IMR-90 (cell line): ENCODE measurements around the gene SLC9A3. TPM values are rescaled to one million over a fixed set of nuclear protein-coding genes. Genes with fewer than 3 reads are reported as not detected.

Source experiments
- ATAC-seq: fragments of 200-7000 bp; cut with Tn5 transposase; 2 replicates; pipeline ENCODE4 v1.9.1; 2020; ENCODE audit warnings: low read depth, mild to moderate bottlenecking, moderate library complexity
- BruUV-seq: library from RNA; stranded (reverse); fragments of 400-500 nt; replicated peaks from 2 replicates; lab custom pipeline; 2021; lab: Mats Ljungman, UMichigan
- CTCF ChIA-PET: fragments of 300-600 bp; formaldehyde crosslinking; extraction: SDS; loops from one replicate; lab custom pipeline; 2021; ENCODE audit warnings: antibody characterized with exemption; lab: Yijun Ruan, JAX
- POLR2A ChIA-PET: fragments of 300-600 bp; sonication (Branson Sonifier 250); formaldehyde crosslinking; loops from one replicate; lab custom pipeline; 2022; ENCODE audit warnings: antibody characterized with exemption; ENCODE audit not compliant: unreplicated experiment; lab: Charles Lee
- DNase-seq: peaks from one replicate; pipeline ENCODE4 v3.0.0; 2013
- H2AFZ ChIP-seq: replicated peaks from 2 replicates; pipeline ENCODE3; 2013; ENCODE audit warnings: low read length, mild to moderate bottlenecking; ENCODE audit not compliant: poor library complexity
- H2AK5ac ChIP-seq: 2 replicates; pipeline ENCODE4 v1.6.1; 2013; ENCODE audit warnings: low read depth, low read length, inconsistent platforms
- H2AK9ac ChIP-seq: replicated peaks from 2 replicates; pipeline ENCODE3; 2013; ENCODE audit warnings: mild to moderate bottlenecking, low read depth, low read length, moderate library complexity; ENCODE audit not compliant: poor library complexity
- H2BK120ac ChIP-seq: 2 replicates; pipeline ENCODE4 v1.6.1; 2013; ENCODE audit warnings: low read depth, low read length, inconsistent platforms
- H2BK15ac ChIP-seq: 3 replicates; pipeline ENCODE4 v1.6.1; 2013; ENCODE audit warnings: low read depth, low read length, inconsistent platforms
- H2BK20ac ChIP-seq: 2 replicates; pipeline ENCODE4 v1.6.1; 2013; ENCODE audit warnings: low read depth, mild to moderate bottlenecking, inconsistent platforms, low read length, moderate library complexity
- H2BK5ac ChIP-seq: 2 replicates; pipeline ENCODE4 v1.6.1; 2013; ENCODE audit warnings: mild to moderate bottlenecking, low read depth, low read length, inconsistent platforms; ENCODE audit not compliant: poor library complexity, severe bottlenecking
- H3K14ac ChIP-seq: replicated peaks from 2 replicates; pipeline ENCODE4 v1.6.1; 2013; ENCODE audit warnings: low read depth, low read length, inconsistent platforms
- H3K18ac ChIP-seq: 2 replicates; pipeline ENCODE4 v1.6.1; 2013; ENCODE audit warnings: low read depth, low read length, control low read depth
- H3K23ac ChIP-seq: 2 replicates; pipeline ENCODE4 v1.6.1; 2013; ENCODE audit warnings: low read depth, low read length, inconsistent platforms
- H3K27ac ChIP-seq: 2 replicates; pipeline ENCODE4 v1.5.1; 2013; ENCODE audit warnings: mild to moderate bottlenecking, control low read depth, low read length; ENCODE audit not compliant: insufficient read depth
- H3K27me3 ChIP-seq: 2 replicates; pipeline ENCODE4 v1.6.1; 2013; ENCODE audit warnings: low read length; ENCODE audit not compliant: control insufficient read depth, insufficient read depth
- H3K36me3 ChIP-seq: 2 replicates; pipeline ENCODE4 v1.6.1; 2013; ENCODE audit warnings: low read length, mixed read lengths; ENCODE audit not compliant: control insufficient read depth, insufficient read depth
- H3K4ac ChIP-seq: 2 replicates; pipeline ENCODE4 v1.6.1; 2013; ENCODE audit warnings: low read depth, low read length, inconsistent platforms
- H3K4me1 ChIP-seq: 2 replicates; pipeline ENCODE4 v1.6.1; 2013; ENCODE audit warnings: low read length, mixed read lengths; ENCODE audit not compliant: control insufficient read depth, insufficient read depth
- H3K4me2 ChIP-seq: 2 replicates; pipeline ENCODE4 v1.6.1; 2013; ENCODE audit warnings: low read depth, mild to moderate bottlenecking, control low read depth, low read length, moderate library complexity
- H3K4me3 ChIP-seq: 2 replicates; pipeline ENCODE4 v1.5.1; 2013; ENCODE audit warnings: low read depth, mild to moderate bottlenecking, control low read depth, low read length, moderate library complexity; ENCODE audit not compliant: insufficient read depth
- H3K56ac ChIP-seq: 2 replicates; pipeline ENCODE4 v1.6.1; 2013; ENCODE audit warnings: low read length, inconsistent platforms; ENCODE audit not compliant: insufficient read depth; ENCODE audit errors: extremely low read depth
- H3K79me1 ChIP-seq, 2 experiments: 2 replicates each; pipeline ENCODE4 v1.6.1; 2013; ENCODE audit warnings: low read length in 2 of 2, inconsistent platforms in 1 of 2, low read depth in 1 of 2
- H3K9ac ChIP-seq: 2 replicates; pipeline ENCODE4 v1.6.1; 2013; ENCODE audit warnings: low read depth, low read length, control low read depth
- H3K9me1 ChIP-seq: 2 replicates; pipeline ENCODE4 v1.6.1; 2013; ENCODE audit warnings: low read length, inconsistent platforms; ENCODE audit not compliant: insufficient read depth
- H3K9me3 ChIP-seq: 2 replicates; pipeline ENCODE4 v1.6.1; 2013; ENCODE audit warnings: low read length; ENCODE audit not compliant: control insufficient read depth, insufficient read depth
- H4K20me1 ChIP-seq: 2 replicates; pipeline ENCODE4 v1.6.1; 2013; ENCODE audit warnings: low read length, inconsistent platforms; ENCODE audit not compliant: insufficient read depth
- H4K5ac ChIP-seq: 2 replicates; pipeline ENCODE4 v1.6.1; 2013; ENCODE audit warnings: mild to moderate bottlenecking, low read depth, low read length, control low read depth
- H4K8ac ChIP-seq, 2 experiments: 2 replicates each; pipeline ENCODE4 v1.6.1; 2013; ENCODE audit warnings: low read depth in 2 of 2, low read length in 2 of 2, control low read depth in 1 of 2, inconsistent platforms in 1 of 2
- H4K91ac ChIP-seq: 2 replicates; pipeline ENCODE4 v1.6.1; 2013; ENCODE audit warnings: low read depth, low read length, inconsistent platforms; ENCODE audit not compliant: insufficient read depth
- CEBPB ChIP-seq: IDR thresholded peaks from 2 replicates; pipeline ENCODE4 v1.6.1; 2012; ENCODE audit warnings: low read depth, low read length, improper control_type of control experiment
- WGBS, 2 experiments: methylation state at CpG; one replicate each; pipeline versions ENCODE4 v1.1.5 to v1.1.7; 2013; ENCODE audit warnings: missing lambda C conversion rate in 2 of 2; ENCODE audit not compliant: insufficient read length in 1 of 2; ENCODE audit errors: extremely low coverage in 2 of 2; 5-methylcytosine and 5-hydroxymethylcytosine counted together
- dilution Hi-C: fragments of 300-500 bp; cut with HindIII; formaldehyde crosslinking; loops from one replicate; pipeline ENCODE4 v1.14.3; 2018; ENCODE audit warnings: low sequenced_read_pairs; ENCODE audit not compliant: unreplicated experiment
- in situ Hi-C: fragments of 300-500 bp; cut with MboI; formaldehyde crosslinking; loops from 3 replicates; pipeline ENCODE4 v1.14.3; 2019; ENCODE audit warnings: low sequenced_read_pairs, inconsistent platforms, mixed read lengths
- intact Hi-C: fragments of 100-400 bp; cut with micrococcal nuclease; formaldehyde crosslinking; loops from 2 replicates; pipeline ENCODE4 v1.10.0; 2022
- polyA plus RNA-seq, 3 experiments: library from polyadenylated mRNA; depleted of rRNA; stranded (reverse); fragments of >200 nt; gene quantifications; 2 replicates each; pipeline ENCODE4 v1.2.3, GENCODE V29; 2012; ENCODE audit warnings: low replicate concordance in 1 of 3
- total RNA-seq: library from RNA; depleted of rRNA; stranded (reverse); fragments of >200 nt; gene quantifications from 2 replicates; pipeline ENCODE4 v1.2.3, GENCODE V29; 2012
- TF ChIP-seq, protein P1 (sequence below): fragments of 150-350 bp; IDR thresholded peaks from 2 replicates; pipeline ENCODE4 v1.6.1; 2016; ENCODE audit warnings: low read depth, mild to moderate bottlenecking, low read length, moderate library complexity, borderline replicate concordance
- TF ChIP-seq, protein P2 (sequence below): conservative IDR thresholded peaks from 2 replicates; pipeline ENCODE4 v1.5.1; 2012; ENCODE audit warnings: mild to moderate bottlenecking, low read depth, low read length, improper control_type of control experiment

SLC9A3 gene
- total and polyA plus RNA-seq, 2 of the 4 experiments (the other 2 are of a cell fraction), result 0.72 to 1.5 TPM

GRCh38 chr5:421287-421880 is 102.9 kb downstream of the SLC9A3 start:
- CTCF ChIA-PET, result no interaction called here
- H2BK15ac ChIP-seq, result no peak overlapping the region
- TF ChIP-seq, protein P1, sequence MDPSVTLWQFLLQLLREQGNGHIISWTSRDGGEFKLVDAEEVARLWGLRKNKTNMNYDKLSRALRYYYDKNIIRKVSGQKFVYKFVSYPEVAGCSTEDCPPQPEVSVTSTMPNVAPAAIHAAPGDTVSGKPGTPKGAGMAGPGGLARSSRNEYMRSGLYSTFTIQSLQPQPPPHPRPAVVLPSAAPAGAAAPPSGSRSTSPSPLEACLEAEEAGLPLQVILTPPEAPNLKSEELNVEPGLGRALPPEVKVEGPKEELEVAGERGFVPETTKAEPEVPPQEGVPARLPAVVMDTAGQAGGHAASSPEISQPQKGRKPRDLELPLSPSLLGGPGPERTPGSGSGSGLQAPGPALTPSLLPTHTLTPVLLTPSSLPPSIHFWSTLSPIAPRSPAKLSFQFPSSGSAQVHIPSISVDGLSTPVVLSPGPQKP, result no peak
- no peak for TF ChIP-seq CEBPB
- TF ChIP-seq, protein P2, sequence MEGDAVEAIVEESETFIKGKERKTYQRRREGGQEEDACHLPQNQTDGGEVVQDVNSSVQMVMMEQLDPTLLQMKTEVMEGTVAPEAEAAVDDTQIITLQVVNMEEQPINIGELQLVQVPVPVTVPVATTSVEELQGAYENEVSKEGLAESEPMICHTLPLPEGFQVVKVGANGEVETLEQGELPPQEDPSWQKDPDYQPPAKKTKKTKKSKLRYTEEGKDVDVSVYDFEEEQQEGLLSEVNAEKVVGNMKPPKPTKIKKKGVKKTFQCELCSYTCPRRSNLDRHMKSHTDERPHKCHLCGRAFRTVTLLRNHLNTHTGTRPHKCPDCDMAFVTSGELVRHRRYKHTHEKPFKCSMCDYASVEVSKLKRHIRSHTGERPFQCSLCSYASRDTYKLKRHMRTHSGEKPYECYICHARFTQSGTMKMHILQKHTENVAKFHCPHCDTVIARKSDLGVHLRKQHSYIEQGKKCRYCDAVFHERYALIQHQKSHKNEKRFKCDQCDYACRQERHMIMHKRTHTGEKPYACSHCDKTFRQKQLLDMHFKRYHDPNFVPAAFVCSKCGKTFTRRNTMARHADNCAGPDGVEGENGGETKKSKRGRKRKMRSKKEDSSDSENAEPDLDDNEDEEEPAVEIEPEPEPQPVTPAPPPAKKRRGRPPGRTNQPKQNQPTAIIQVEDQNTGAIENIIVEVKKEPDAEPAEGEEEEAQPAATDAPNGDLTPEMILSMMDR, result no peak

More at GRCh38 chr5:421287-421880, 102.9 kb downstream of the SLC9A3 start:
- WGBS, 2 experiments, result 92% methylated on average over 22 of the region's 34 CpGs; no CpG with 5 or more reads in 1 of the 2 experiments
- peaks cover 7% of the 10 kb centered on the region for H3K9me1 ChIP-seq
- H4K20me1 ChIP-seq, result no peaks in the 10 kb centered on the region; the same call in 1 of the 2 replicates
- H2BK20ac ChIP-seq, result no peak overlapping the region
- no peak overlapping the region for H4K5ac ChIP-seq
- no peaks in the 10 kb centered on the region for H3K9me3 ChIP-seq
- no peak overlapping the region for H3K18ac ChIP-seq
- no peak overlapping the region for H4K8ac ChIP-seq
- H3K4me3 ChIP-seq, result no peak overlapping the region
- ATAC-seq, result no peak
- DNase-seq, result no peak
- H4K91ac ChIP-seq, result no peak overlapping the region
- H3K23ac ChIP-seq, result no peak overlapping the region
- dilution Hi-C loops, result no loop called here
- in situ Hi-C loops, result no loop called here
- H3K4me2 ChIP-seq, result no peak overlapping the region
- H2BK5ac ChIP-seq, result no peak overlapping the region
- no peak overlapping the region for H3K56ac ChIP-seq
- H3K27ac ChIP-seq, result no peak overlapping the region
- no TSS peak for BruUV-seq
- peaks cover 8 to 66% of the 10 kb centered on the region in 2 experiments for H3K79me1 ChIP-seq
- POLR2A ChIA-PET, result no interaction called here
- H3K27me3 ChIP-seq, result no peaks in the 10 kb centered on the region
- H3K9ac ChIP-seq, result no peak overlapping the region
- intact Hi-C loops, result no loop called here
- H2AK5ac ChIP-seq, result no peak overlapping the region
- no peak overlapping the region for H2AK9ac ChIP-seq
- H2BK120ac ChIP-seq, result no peak overlapping the region
- H3K4me1 ChIP-seq, result peaks cover 12% of the 10 kb centered on the region
- no peak overlapping the region for H3K14ac ChIP-seq
- no peak overlapping the region for H2AFZ ChIP-seq
- H3K36me3 ChIP-seq, result peaks cover 54% of the 10 kb centered on the region
- H3K4ac ChIP-seq, result no peak overlapping the region
